Sigmoid colon (tissue), 7 donors: ENCODE measurements around the gene ZNF688. TPM values are rescaled to one million over a fixed set of nuclear protein-coding genes. Genes with fewer than 3 reads are reported as not detected.

Experiments used
- DNase-seq: peaks from one replicate; pipeline ENCODE4 v3.0.0-alpha.2; 2019
- H3K27ac ChIP-seq, 4 donors: fragments of 200-600 bp; sonication (generic); one replicate each; pipeline ENCODE4 v1.5.1; 2016 to 2019; ENCODE audit warnings: mild to moderate bottlenecking in 1 of 4
- H3K27me3 ChIP-seq, 3 donors: fragments of 200-600 bp; sonication (generic); one replicate each; pipeline ENCODE4 v1.5.1; 2019; ENCODE audit warnings: mild to moderate bottlenecking in 1 of 3
- H3K36me3 ChIP-seq, 4 donors: fragments of 200-600 bp; sonication (generic); one replicate each; pipeline ENCODE4 v1.5.1; 2016 to 2019
- H3K4me1 ChIP-seq, 4 donors: fragments of 200-600 bp; sonication (generic); one replicate each; pipeline ENCODE4 v1.5.1; 2017 to 2019
- H3K4me3 ChIP-seq, 4 donors: fragments of 200-600 bp; sonication (generic); one replicate each; pipeline ENCODE4 v1.5.1; 2017 to 2019; ENCODE audit warnings: mild to moderate bottlenecking in 2 of 4, moderate library complexity in 1 of 4
- H3K9me3 ChIP-seq, 4 donors: fragments of 200-600 bp in 3 of 4; sonication (generic) in 3 of 4; one replicate each; pipeline versions ENCODE4 v1.5.1 to v1.6.1; 2013 to 2019
- EP300 ChIP-seq, 4 donors: sonication (generic); formaldehyde crosslinking; IDR thresholded peaks; one replicate each; pipeline ENCODE4 v1.6.1; 2017; ENCODE audit warnings: antibody characterized with exemption in 4 of 4
- POLR2A ChIP-seq, 2 donors: fragments of 450-650 bp; IDR thresholded peaks; one replicate each; pipeline ENCODE4 v1.6.1; 2016; ENCODE audit warnings: antibody characterized with exemption in 2 of 2, mild to moderate bottlenecking in 2 of 2, moderate library complexity in 2 of 2
- POLR2AphosphoS5 ChIP-seq, 4 donors: sonication (generic); formaldehyde crosslinking; IDR thresholded peaks; one replicate each; pipeline ENCODE4 v1.6.1; 2017; ENCODE audit warnings: antibody characterized with exemption in 4 of 4
- WGBS, 2 donors: extraction: QIAGEN DNeasy Blood & Tissue Kit; methylation state at CpG; one replicate each; pipeline ENCODE4 v1.1.7; 2013; 5-methylcytosine and 5-hydroxymethylcytosine counted together
- intact Hi-C: fragments of 100-400 bp; cut with DNase I; formaldehyde crosslinking; loops from one replicate; pipeline ENCODE4 v1.15.1; 2023
- polyA plus RNA-seq, 3 donors: library from polyadenylated mRNA; stranded (reverse); fragments of 200-250 nt; gene quantifications; one replicate each; pipeline ENCODE4 v1.2.3, GENCODE V29; 2013
- total RNA-seq, 4 donors: library from RNA; depleted of rRNA; stranded (reverse); fragments of >200 nt; gene quantifications; one replicate each; pipeline ENCODE4 v1.1.0, GENCODE V29; 2016
- TF ChIP-seq, protein P1 (sequence below), 4 experiments: fragments of 450-650 bp in 3 of 4; fragments of 200-600 bp in 1 of 4; IDR thresholded peaks; one replicate each; pipeline ENCODE4 v1.5.1; 2016 to 2019; ENCODE audit warnings: antibody characterized with exemption in 4 of 4, mild to moderate bottlenecking in 3 of 4, moderate library complexity in 2 of 4
- donor health status: healthy with polysubstance abuse.
- donor health status: Bipolar disorder and iron deficiency.
- donor health status: healthy.

ZNF688 gene
- total and polyA plus RNA-seq, 7 donors: 16.7 to 32.8 (median 22.8) TPM

DNA sequence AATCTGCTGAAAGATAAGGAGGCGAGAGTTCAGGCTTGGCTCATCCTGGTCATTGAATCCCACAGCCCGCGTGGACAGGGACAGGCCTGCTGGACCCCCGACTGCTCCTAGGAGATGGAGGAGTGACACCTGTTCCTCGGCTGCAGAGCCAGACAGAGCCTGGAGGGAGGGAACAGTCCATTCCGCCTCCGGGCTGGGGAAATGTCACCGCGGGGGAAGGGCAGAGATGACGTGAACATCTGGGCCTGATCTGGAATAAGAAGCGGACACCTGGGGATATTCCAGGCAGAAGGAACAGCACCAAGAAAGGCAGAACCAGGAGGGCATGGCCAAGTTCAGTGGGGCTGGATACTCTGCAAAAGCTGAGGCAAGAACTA is 38.4 kb downstream of the ZNF688 start:
- Histone ChIP-seq H3K4me1 (peaks cover 0 to 31% (median 29%) of the 10 kb centered on the region in 4 donors), H3K9me3 (no peaks in the 10 kb centered on the region), H3K36me3 (peaks cover 0 to 32% (median 8%) of the 10 kb centered on the region in 4 donors), H3K27me3 (no peaks in the 10 kb centered on the region), H3K27ac (peak overlapping the region in 3 of 4 donors; percentile 92 to 97 (median 95)), H3K4me3 (peak overlapping the region in 1 of 4 donors; percentile 63)
- WGBS, 2 donors: 77 to 82% methylated on average over 11 of the region's 11 CpGs
- no peak for DNase-seq
- intact Hi-C loops: loop anchor here (5.0 kb wide), 1 partner anchor 39 kb away; the partner anchor contains the start of gene ZNF688
- no peak for TF ChIP-seq POLR2AphosphoS5 (IDR thresholded peaks at IDR 0.05)
- no peak for TF ChIP-seq POLR2A (IDR thresholded peaks at IDR 0.05)
- no peak for TF ChIP-seq EP300 (IDR thresholded peaks at IDR 0.05)
- TF ChIP-seq, protein P1, sequence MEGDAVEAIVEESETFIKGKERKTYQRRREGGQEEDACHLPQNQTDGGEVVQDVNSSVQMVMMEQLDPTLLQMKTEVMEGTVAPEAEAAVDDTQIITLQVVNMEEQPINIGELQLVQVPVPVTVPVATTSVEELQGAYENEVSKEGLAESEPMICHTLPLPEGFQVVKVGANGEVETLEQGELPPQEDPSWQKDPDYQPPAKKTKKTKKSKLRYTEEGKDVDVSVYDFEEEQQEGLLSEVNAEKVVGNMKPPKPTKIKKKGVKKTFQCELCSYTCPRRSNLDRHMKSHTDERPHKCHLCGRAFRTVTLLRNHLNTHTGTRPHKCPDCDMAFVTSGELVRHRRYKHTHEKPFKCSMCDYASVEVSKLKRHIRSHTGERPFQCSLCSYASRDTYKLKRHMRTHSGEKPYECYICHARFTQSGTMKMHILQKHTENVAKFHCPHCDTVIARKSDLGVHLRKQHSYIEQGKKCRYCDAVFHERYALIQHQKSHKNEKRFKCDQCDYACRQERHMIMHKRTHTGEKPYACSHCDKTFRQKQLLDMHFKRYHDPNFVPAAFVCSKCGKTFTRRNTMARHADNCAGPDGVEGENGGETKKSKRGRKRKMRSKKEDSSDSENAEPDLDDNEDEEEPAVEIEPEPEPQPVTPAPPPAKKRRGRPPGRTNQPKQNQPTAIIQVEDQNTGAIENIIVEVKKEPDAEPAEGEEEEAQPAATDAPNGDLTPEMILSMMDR (IDR thresholded peaks at IDR 0.05): no peak

DNA sequence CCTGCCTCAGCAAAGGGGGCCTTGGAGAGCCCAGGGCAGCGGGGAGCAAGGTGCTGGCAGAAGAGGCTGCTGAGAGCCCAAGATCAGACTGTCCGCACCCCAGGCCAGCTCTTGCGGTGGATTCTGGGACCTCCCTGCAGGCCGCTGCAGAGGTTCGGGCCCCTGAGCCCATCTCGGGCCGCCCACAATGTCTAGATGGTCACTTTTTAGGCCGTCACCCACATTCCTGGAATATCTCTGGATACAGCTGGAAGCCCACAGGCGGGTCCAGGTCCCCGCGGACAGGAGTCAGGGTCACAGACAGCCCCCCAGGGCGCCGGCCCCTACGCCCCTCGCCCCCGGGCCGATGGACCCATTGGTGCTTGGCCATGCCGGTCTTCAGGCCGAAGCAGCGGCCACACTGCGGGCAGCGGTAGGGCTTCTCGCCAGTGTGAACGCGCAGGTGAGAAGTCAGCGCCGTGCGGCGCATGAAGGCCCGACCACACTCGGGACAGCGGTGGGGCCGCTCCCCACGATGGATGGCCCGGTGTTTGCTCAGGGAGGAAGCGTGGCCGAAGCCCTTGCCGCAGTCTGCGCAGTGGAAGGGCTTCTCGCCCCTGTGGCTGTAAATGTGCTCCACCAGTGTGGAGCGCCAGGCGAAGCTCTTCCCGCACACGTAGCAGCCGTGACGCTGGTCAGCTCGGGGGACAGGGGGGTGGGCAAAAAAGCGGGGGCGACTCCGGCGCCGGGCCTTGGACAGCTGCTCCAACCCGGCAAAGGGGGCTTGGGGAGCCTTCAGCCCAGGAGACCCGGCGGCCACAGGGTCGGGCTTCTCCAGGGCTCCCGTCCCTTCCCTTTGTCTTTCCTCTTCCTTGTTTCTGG is 39.0 kb downstream of the ZNF688 start:
- DNase-seq: no peak
- no peak for TF ChIP-seq EP300 (IDR thresholded peaks at IDR 0.05)
- TF ChIP-seq POLR2AphosphoS5 (IDR thresholded peaks at IDR 0.05): no peak
- TF ChIP-seq, protein P1 (IDR thresholded peaks at IDR 0.05): no peak
- TF ChIP-seq POLR2A (IDR thresholded peaks at IDR 0.05): no peak
- Histone ChIP-seq H3K27me3 (no peaks in the 10 kb centered on the region), H3K27ac (peak overlapping the region in 1 of 4 donors; percentile 97), H3K4me1 (peaks cover 0 to 36% (median 35%) of the 10 kb centered on the region in 4 donors), H3K9me3 (no peaks in the 10 kb centered on the region), H3K4me3 (no peak overlapping the region), H3K36me3 (peaks cover 0 to 32% (median 8%) of the 10 kb centered on the region in 4 donors)
- intact Hi-C loops: loop anchor here (5.0 kb wide), 1 partner anchor 40 kb away; the partner anchor contains the start of gene ZNF688
- WGBS, 2 donors: 96 to 97% methylated on average over 57 of the region's 57 CpGs

DNA sequence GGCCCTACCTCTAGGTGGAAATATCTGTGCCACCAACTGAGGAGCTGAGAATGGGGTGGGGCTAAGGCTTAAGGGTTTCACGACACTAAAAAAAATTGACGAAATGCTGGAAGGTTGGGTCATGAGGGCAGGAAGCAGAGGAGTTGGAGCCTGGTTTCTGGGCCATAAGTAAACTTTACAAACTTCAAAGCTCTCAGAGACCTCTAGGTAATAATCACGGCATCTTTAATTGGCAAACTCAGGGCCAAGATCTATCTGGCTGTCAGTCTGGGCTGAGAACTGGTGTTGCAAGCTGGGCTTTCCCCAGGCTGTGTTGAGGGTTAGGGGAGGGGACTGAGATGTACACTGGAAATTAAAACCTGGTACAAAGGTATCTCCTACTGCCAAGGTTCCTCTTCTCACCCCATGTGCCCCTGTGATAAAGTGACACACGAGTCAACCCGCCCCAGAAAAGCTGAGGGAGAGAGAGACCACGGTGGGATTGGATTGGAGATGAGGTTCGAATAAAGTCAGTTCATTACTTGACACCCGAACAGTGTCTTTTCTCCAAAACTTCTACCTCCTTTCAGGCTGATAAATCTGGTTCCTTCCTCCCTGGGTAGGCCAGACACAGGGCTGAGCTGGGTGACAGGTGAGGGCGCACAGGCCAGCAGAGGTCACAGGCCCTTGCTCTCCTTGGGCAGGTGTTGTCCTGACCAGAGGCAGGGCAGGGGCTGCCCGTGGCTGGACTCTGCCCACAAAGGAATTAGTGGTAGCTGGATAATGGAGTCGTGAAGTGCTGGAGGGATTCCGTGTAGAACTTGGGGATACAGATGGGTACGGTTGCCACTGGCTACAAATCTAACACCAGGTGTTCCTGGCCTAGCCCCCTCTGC is 41.1 kb downstream of the ZNF688 start:
- whole genome bisulfite sequencing, 2 donors: 63 to 75% methylated on average over 13 of the region's 13 CpGs
- Histone ChIP-seq H3K4me1 (peaks cover 0 to 36% (median 33%) of the 10 kb centered on the region in 4 donors), H3K27me3 (no peaks in the 10 kb centered on the region), H3K27ac (no peak overlapping the region), H3K9me3 (no peaks in the 10 kb centered on the region), H3K36me3 (peaks cover 0 to 32% (median 8%) of the 10 kb centered on the region in 4 donors), H3K4me3 (no peak overlapping the region)
- no peak for DNase-seq
- no peak for TF ChIP-seq POLR2AphosphoS5 (IDR thresholded peaks at IDR 0.05)
- no peak for TF ChIP-seq POLR2A (IDR thresholded peaks at IDR 0.05)
- TF ChIP-seq, protein P1 (IDR thresholded peaks at IDR 0.05): no peak
- no peak for TF ChIP-seq EP300 (IDR thresholded peaks at IDR 0.05)
- intact Hi-C loops: loop anchor here (5.0 kb wide), 1 partner anchor 42 kb away; the partner anchor contains the start of gene ZNF688

DNA sequence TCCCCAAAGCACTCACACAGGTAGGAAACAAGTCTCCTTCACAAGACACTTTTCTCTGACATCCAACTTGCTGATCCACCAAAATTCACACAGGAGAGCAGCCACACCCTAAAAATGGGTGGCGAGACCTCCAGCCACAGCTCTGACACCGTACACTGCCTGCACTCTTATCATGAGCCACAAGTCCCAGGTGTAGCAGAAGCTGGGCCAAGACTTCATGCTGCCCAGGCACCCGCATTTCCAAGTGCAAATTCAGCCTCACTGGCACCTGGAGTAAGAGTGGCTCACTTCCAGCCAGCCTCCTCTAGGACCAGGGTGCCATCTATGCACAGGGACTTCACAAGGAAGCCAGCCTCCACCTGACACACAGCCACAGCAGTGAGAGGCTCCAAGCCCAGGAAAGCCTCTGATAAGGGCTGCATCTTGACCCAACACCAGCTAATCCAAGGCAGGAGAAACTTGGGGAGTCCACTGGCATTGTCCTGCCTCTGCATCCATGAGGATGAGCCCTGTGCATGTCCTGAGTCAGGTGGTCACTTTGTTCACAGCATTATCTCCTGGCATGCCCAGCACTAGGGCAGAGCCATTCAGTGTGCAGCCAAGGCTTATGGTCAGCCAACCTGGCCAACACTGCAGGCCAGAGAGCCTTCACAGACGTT is 42.6 kb downstream of the ZNF688 start:
- TF ChIP-seq POLR2AphosphoS5 (IDR thresholded peaks at IDR 0.05) (no peak), EP300 (IDR thresholded peaks at IDR 0.05) (no peak), POLR2A (IDR thresholded peaks at IDR 0.05) (no peak)
- TF ChIP-seq, protein P1 (IDR thresholded peaks at IDR 0.05): no peak
- H3K36me3 ChIP-seq: peaks cover 0 to 40% (median 8%) of the 10 kb centered on the region in 4 donors
- H3K27ac ChIP-seq: peak overlapping the region in 2 of 4 donors; percentile 11 to 100
- H3K4me1 ChIP-seq: peaks cover 0 to 39% (median 27%) of the 10 kb centered on the region in 4 donors
- intact Hi-C loops: loop anchor here (5.0 kb wide), 1 partner anchor 82 kb away; the partner anchor contains the start of gene SEPHS2
- H3K4me3 ChIP-seq: no peak overlapping the region
- 82 to 83% methylated on average over 4 of the region's 4 CpGs for WGBS, 2 donors
- no peaks in the 10 kb centered on the region for H3K27me3 ChIP-seq
- no peaks in the 10 kb centered on the region for H3K9me3 ChIP-seq
- DNase-seq: no peak
